ENCODE measurements around the gene CDHR5.

CDHR5 gene

DNA sequence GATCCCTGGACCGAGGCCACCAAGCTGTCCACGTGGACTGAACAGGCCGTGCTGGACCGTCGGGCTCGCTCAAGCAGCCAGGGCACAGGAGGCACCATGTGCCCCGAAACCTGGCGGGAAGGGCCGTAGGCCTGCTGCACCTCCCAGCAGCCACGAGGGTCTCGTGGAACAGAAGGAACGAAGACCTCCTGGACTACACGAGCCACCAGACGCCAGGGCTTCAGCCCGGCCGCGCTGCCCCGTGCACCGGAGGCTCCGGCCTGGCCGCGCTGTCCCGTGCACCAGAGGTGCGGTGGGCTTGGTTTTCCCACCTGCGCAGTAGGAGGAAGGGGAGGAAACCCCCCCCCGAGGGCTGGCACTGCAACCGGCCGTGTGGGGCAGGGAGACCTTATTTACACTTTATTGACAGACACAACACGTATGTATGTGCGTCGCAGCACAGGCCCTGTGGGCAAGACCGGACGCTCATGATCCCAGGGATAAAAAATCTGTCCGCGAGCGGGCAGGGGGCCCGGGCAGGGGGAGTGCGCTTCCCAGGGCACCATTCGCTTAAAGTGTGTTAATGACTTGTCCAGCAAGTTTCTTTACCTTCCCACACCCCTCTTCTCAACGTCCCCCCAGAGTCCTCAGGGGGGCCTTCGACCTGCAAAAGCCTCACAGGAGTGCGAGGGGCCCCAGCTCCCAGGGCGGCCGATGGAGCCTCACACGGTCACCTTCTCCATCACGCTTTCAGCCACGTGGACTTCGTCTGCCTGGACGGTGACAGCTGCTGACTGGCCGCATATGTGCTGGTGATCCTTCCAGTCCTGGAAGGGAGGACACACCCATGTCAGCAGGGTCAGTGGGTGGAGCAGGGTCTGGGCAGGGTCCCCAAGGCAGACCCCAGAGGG lies 19.3 kb upstream of the CDHR5 start:
- Histone ChIP-seq H4K91ac (ENCODE audit: low read depth, low read length, poor library complexity) (no peak overlapping the region), H3K23ac (ENCODE audit: low read depth, low read length, poor library complexity) (peak overlapping the region; percentile 25), H3K4me1 (ENCODE audit: control insufficient read depth in 2 of 2, insufficient read depth in 1 of 2, low read depth in 1 of 2, low read length in 2 of 2) (peaks cover 2 to 8% of the 10 kb centered on the region in 2 donors), H3K27me3 (ENCODE audit: control insufficient read depth in 3 of 3, insufficient read depth in 3 of 3, low read depth in 1 of 3, low read length in 3 of 3) (peaks cover 0 to 4% (median 2%) of the 10 kb centered on the region in 3 experiments), H3K79me1 (ENCODE audit: low read depth, low read length) (peaks cover 8% of the 10 kb centered on the region), H3K18ac (ENCODE audit: low read length) (peak overlapping the region; percentile 59), H2AFZ (ENCODE audit: low read length) (no peak overlapping the region), H4K8ac (ENCODE audit: low read depth, low read length) (no peak overlapping the region), H2BK5ac (ENCODE audit: low read length) (no peak overlapping the region), H2BK15ac (ENCODE audit: low read length) (no peak overlapping the region), H3K36me3 (replicated peaks in 1 of 2; ENCODE audit: control insufficient read depth in 2 of 2, insufficient read depth in 2 of 2, low read length in 2 of 2) (peaks cover 5 to 58% of the 10 kb centered on the region in 2 donors), H3K9ac (ENCODE audit: low read depth, low read length, poor library complexity) (peak overlapping the region; percentile 50), H3K27ac (replicated peaks; ENCODE audit: low read length) (no peak overlapping the region), H3K4ac (ENCODE audit: low read length) (no peak overlapping the region), H3K9me3 (replicated peaks in 1 of 2; ENCODE audit: control insufficient read depth in 2 of 2, insufficient read depth in 1 of 2, low read depth in 1 of 2, low read length in 2 of 2) (peaks cover 0 to 6% of the 10 kb centered on the region in 2 donors), H3K14ac (ENCODE audit: low read length) (no peak overlapping the region), H3K4me3 (ENCODE audit: low read length in 2 of 2) (no peak overlapping the region), H3K4me2 (ENCODE audit: insufficient read depth, low read length, poor library complexity, severe bottlenecking) (no peak overlapping the region), H2AK5ac (ENCODE audit: low read depth, low read length) (no peak overlapping the region), H2BK12ac (ENCODE audit: low read length) (no peak overlapping the region), H2BK120ac (ENCODE audit: low read depth, low read length) (no peak overlapping the region)
- DNase-seq (ENCODE audit: low spot score): no peak
- whole genome bisulfite sequencing, 2 donors (ENCODE audit: extremely low coverage in 2 of 2, insufficient read length in 2 of 2, insufficient replicate concordance in 1 of 2): no CpG with 5 or more reads among the region's 50 CpGs

DNA sequence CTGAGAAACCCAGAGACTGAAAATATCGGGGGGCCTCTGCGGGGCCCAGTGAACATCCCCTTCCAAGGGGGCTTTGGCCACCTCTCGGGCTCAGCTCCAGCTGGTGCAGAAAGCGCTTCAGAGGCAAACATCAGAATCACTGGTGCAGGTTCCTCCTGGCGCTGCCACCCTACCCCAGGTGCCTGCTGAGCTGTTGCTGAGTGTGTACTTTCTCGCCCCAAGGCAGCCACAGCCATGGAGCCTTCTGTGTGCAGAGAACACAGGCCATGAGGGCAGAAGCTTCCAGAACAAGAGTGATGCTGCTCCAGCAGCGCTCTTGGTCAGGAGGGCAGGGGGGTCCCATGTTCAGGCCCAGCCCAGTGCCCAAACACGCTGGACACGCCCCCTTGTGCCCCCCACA lies 18.6 kb upstream of the CDHR5 start:
- no peak overlapping the region for H4K8ac ChIP-seq (ENCODE audit: low read depth, low read length)
- H3K4ac ChIP-seq (ENCODE audit: low read length): no peak overlapping the region
- H3K79me1 ChIP-seq (ENCODE audit: low read depth, low read length): peaks cover 8% of the 10 kb centered on the region
- H3K27me3 ChIP-seq (ENCODE audit: control insufficient read depth in 3 of 3, insufficient read depth in 3 of 3, low read depth in 1 of 3, low read length in 3 of 3): peaks cover 0 to 4% (median 2%) of the 10 kb centered on the region in 3 experiments
- H2AFZ ChIP-seq (ENCODE audit: low read length): no peak overlapping the region
- H3K23ac ChIP-seq (ENCODE audit: low read depth, low read length, poor library complexity): no peak overlapping the region
- no peak for DNase-seq (ENCODE audit: low spot score)
- peak overlapping the region; percentile 11 for H3K18ac ChIP-seq (ENCODE audit: low read length)
- no peak overlapping the region for H3K27ac ChIP-seq (replicated peaks; ENCODE audit: low read length)
- whole genome bisulfite sequencing, 2 donors (ENCODE audit: extremely low coverage in 2 of 2, insufficient read length in 2 of 2, insufficient replicate concordance in 1 of 2): no CpG with 5 or more reads among the region's 9 CpGs
- peaks cover 8 to 9% of the 10 kb centered on the region in 2 donors for H3K4me1 ChIP-seq (ENCODE audit: control insufficient read depth in 2 of 2, insufficient read depth in 1 of 2, low read depth in 1 of 2, low read length in 2 of 2)
- H3K9me3 ChIP-seq (replicated peaks in 1 of 2; ENCODE audit: control insufficient read depth in 2 of 2, insufficient read depth in 1 of 2, low read depth in 1 of 2, low read length in 2 of 2): peaks cover 0 to 6% of the 10 kb centered on the region in 2 donors
- no peak overlapping the region for H2BK5ac ChIP-seq (ENCODE audit: low read length)
- no peak overlapping the region for H3K4me2 ChIP-seq (ENCODE audit: insufficient read depth, low read length, poor library complexity, severe bottlenecking)
- no peak overlapping the region for H3K14ac ChIP-seq (ENCODE audit: low read length)
- peaks cover 5 to 54% of the 10 kb centered on the region in 2 donors for H3K36me3 ChIP-seq (replicated peaks in 1 of 2; ENCODE audit: control insufficient read depth in 2 of 2, insufficient read depth in 2 of 2, low read length in 2 of 2)
- no peak overlapping the region for H3K4me3 ChIP-seq (ENCODE audit: low read length in 2 of 2)
- no peak overlapping the region for H4K91ac ChIP-seq (ENCODE audit: low read depth, low read length, poor library complexity)
- no peak overlapping the region for H2BK120ac ChIP-seq (ENCODE audit: low read depth, low read length)
- no peak overlapping the region for H2BK12ac ChIP-seq (ENCODE audit: low read length)
- no peak overlapping the region for H2BK15ac ChIP-seq (ENCODE audit: low read length)
- no peak overlapping the region for H2AK5ac ChIP-seq (ENCODE audit: low read depth, low read length)
- H3K9ac ChIP-seq (ENCODE audit: low read depth, low read length, poor library complexity): peak overlapping the region; percentile 50

- Histone ChIP-seq H3K4me3 (ENCODE audit: low read length in 2 of 2) (no peak overlapping the region), H2BK12ac (ENCODE audit: low read length) (no peak overlapping the region)
- no CpG with 5 or more reads among the region's 19 CpGs for WGBS, 2 donors (ENCODE audit: extremely low coverage in 2 of 2, insufficient read length in 2 of 2, insufficient replicate concordance in 1 of 2)
Measured at GRCh38 chr11:641806-642370, 17.1 kb upstream of the CDHR5 start.

More at GRCh38 chr11:641806-642370, 17.1 kb upstream of the CDHR5 start:
- no peak overlapping the region for H3K14ac ChIP-seq (ENCODE audit: low read length)
- H4K91ac ChIP-seq (ENCODE audit: low read depth, low read length, poor library complexity): no peak overlapping the region
- H3K4me2 ChIP-seq (ENCODE audit: insufficient read depth, low read length, poor library complexity, severe bottlenecking): no peak overlapping the region
- H3K79me1 ChIP-seq (ENCODE audit: low read depth, low read length): peaks cover 12% of the 10 kb centered on the region
- peak overlapping the region; percentile 20 for H2AK5ac ChIP-seq (ENCODE audit: low read depth, low read length)
- peak overlapping the region; percentile 57 for H3K23ac ChIP-seq (ENCODE audit: low read depth, low read length, poor library complexity)
- no peak overlapping the region for H2BK5ac ChIP-seq (ENCODE audit: low read length)
- peaks cover 0 to 6% of the 10 kb centered on the region in 2 donors for H3K9me3 ChIP-seq (replicated peaks in 1 of 2; ENCODE audit: control insufficient read depth in 2 of 2, insufficient read depth in 1 of 2, low read depth in 1 of 2, low read length in 2 of 2)
- H3K4ac ChIP-seq (ENCODE audit: low read length): no peak overlapping the region
- peaks cover 5 to 47% of the 10 kb centered on the region in 2 donors for H3K36me3 ChIP-seq (replicated peaks in 1 of 2; ENCODE audit: control insufficient read depth in 2 of 2, insufficient read depth in 2 of 2, low read length in 2 of 2)
- H2AFZ ChIP-seq (ENCODE audit: low read length): no peak overlapping the region
- no peak overlapping the region for H4K8ac ChIP-seq (ENCODE audit: low read depth, low read length)
- peaks cover 0 to 14% (median 5%) of the 10 kb centered on the region in 3 experiments for H3K27me3 ChIP-seq (ENCODE audit: control insufficient read depth in 3 of 3, insufficient read depth in 3 of 3, low read depth in 1 of 3, low read length in 3 of 3)
- no peak overlapping the region for H3K27ac ChIP-seq (replicated peaks; ENCODE audit: low read length)
- H2BK120ac ChIP-seq (ENCODE audit: low read depth, low read length): peak overlapping the region; percentile 100
- H3K9ac ChIP-seq (ENCODE audit: low read depth, low read length, poor library complexity): no peak overlapping the region
- H3K18ac ChIP-seq (ENCODE audit: low read length): peak overlapping the region; percentile 4
- peaks cover 15% of the 10 kb centered on the region in 2 donors for H3K4me1 ChIP-seq (ENCODE audit: control insufficient read depth in 2 of 2, insufficient read depth in 1 of 2, low read depth in 1 of 2, low read length in 2 of 2)
- DNase-seq (ENCODE audit: low spot score): no peak
- no peak overlapping the region for H2BK15ac ChIP-seq (ENCODE audit: low read length)

Data from neuronal stem cell (in vitro differentiated cells).